ENCODE data around the gene LBX1. TPM values are rescaled to one million over a fixed set of nuclear protein-coding genes. Genes with fewer than 3 reads are reported as not detected.
A peak's percentile ranks its signal among the peaks of the same experiment; 100 is the strongest.

The LBX1 gene, protein sequence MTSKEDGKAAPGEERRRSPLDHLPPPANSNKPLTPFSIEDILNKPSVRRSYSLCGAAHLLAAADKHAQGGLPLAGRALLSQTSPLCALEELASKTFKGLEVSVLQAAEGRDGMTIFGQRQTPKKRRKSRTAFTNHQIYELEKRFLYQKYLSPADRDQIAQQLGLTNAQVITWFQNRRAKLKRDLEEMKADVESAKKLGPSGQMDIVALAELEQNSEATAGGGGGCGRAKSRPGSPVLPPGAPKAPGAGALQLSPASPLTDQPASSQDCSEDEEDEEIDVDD
- under 1 TPM in 2 of 4 donors, not detected in 2; 0.03 to 0.06 TPM for polyA plus RNA-seq (ENCODE audit: insufficient read length in 4 of 4)

DNA sequence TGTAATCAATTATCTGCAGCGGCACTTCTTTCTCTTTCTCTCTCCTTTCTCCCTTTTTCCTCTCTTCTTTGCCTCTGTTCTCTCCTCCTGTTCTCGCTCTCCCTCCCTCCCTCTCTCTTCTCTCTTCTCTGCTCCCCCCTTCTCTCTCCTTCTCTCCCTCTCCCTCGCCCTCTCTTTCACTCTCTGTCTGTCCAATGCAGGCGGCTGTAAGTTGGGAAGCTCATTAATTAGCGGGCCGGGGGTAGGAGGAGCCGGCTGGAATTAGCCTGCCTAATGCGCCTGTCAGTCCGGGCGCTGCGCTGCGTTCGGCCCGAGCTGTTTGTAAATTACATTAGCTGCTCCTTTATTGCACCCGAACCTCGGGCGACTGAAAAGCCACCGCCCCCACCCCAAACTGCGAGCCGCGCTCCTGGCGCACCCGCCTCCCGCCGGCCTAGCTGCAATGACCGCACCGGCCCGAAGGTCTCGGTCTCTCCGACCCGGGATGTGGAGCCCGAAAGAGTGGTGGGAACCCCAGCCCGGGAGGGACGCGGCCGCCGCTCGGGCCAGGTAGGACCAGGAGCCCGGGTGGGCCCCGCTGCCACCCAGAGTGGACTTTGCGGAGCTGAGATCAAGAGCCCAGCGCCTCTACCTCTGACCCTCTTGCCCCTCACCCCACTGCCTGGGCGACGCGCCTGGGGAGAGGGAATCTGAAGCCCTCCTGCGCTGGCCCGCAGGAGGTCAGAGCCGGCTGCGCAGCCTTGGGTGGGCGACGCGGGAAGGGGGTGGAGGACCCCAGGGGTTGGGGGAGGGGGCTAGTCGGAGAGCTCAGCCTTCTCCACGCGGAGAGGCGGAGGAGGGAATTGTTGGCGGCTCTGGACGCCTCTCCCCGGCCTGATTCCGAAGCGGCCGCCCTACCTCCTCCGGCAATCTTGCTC, at the start of gene LBX1:
Gene LBX1, minus strand, starts transcription at position 198 of the 917 bp plus-strand sequence. CDS start 648 bp downstream, outside the sequence.
- DNase-seq (ENCODE audit: low read depth in 4 of 4, low spot score in 2 of 4): no peak

DNA sequence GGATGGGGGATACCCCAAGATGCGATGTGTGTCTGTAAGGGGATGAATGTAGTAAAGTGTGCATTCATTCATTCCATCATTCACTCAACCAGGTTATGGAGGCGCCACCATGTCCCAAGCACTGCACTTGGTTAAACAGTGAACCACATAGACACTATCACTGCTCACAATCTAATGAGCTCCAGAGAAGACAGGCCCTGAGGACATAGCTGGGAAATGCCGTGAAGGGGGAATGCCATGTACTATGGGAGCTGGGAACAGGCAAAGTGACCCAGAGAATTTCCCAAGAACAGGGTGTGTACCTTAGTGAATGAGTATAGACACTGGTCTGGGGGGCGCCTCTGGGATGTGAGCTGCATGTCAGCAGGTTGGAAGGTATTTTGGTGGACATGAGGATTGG, 44.5 kb upstream of the LBX1 start:
- no peak for DNase-seq (ENCODE audit: low read depth in 4 of 4, low spot score in 2 of 4)

DNA sequence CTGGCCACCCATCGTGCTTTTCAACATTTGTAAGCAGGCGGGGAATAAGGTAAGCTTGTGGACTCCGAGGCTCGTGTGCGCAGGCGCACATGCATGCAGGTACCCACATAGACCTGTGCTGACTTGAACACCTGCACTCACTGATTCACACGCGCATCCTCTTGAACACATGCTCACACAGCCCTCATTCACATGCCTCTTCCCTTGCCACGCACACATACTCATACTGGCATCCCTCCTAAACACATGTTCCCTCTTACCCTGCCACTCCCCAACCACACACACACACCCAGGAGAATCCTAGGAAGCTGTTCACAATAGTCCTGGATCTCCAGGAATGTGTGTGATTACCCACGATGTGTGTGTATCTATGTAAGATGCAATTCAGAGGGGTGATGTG, 44.1 kb upstream of the LBX1 start:
- no peak for DNase-seq (ENCODE audit: low read depth in 4 of 4, low spot score in 2 of 4)

DNA sequence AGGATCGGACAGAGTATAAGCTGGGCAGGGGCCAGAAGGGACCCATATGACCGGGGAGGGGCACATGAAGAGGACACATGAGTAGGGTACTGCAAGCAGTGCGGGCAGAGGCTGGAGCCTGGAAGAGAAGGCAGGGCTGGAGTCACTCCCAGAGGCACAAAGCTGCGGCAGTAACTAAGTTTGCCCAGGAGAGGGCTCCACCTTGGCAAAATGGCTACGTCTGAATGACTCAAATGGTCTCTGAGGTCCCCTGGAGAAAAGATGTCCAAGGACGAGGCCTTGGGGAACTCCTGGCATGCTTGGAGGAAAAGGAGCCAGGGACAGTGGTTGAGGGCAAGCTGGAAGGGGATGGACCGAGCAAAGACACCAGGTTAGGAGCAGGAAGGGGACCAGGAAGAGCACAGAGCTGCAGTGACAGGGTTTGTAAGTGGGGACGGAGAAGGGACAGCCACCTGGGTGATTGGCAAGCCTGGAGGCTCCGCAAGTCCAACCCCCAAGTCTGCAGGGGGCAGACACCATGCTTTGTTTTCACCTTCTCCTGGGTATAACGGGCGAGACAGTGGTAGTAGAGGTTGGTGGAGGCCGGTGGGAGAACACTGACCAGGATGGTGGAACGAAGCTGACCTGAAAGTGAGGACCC, 43.1 kb upstream of the LBX1 start:
- DNase-seq (ENCODE audit: low read depth in 4 of 4, low spot score in 2 of 4): peak in 1 of 4 donors; percentile 66

DNA sequence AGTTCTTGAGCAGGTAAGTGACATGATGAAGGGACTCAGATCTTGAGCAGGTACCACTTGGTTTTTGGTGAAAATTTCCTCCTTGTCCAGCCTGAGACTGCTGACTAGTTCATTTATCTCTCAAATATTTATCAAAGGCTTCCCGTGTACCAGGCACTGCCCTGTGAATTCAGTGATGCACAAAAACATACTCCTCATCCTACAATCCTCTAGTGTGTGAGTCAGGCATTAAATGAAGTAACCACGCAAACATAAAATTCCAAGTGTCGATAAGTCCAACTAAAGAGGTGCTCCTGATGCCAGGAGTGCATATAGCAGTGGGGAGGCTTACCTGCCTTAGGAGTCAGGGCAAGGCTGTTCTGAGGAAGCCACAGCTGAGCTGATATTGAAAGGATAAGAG, 41.5 kb upstream of the LBX1 start:
- no peak for DNase-seq (ENCODE audit: low read depth in 4 of 4, low spot score in 2 of 4)

DNA sequence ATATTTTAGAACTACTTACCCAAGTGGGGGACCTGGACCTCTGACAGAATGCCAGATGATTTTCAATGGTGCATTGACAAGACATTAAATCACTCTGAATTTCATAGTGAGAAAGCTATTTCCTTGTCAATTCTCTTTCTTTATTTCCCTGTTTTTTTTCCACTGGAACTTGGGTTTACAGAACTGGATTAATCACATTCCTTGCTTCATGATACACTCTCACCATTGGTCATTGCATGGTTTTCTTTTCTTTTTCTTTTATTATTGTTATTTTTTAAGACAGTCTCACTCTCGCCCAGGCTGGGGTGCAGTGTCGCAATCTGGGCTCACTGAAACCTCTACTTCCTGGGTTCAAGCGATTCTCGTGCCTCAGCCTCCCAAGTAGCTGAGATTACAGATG, 38.5 kb upstream of the LBX1 start:
- DNase-seq (ENCODE audit: low read depth in 4 of 4, low spot score in 2 of 4): no peak

DNA sequence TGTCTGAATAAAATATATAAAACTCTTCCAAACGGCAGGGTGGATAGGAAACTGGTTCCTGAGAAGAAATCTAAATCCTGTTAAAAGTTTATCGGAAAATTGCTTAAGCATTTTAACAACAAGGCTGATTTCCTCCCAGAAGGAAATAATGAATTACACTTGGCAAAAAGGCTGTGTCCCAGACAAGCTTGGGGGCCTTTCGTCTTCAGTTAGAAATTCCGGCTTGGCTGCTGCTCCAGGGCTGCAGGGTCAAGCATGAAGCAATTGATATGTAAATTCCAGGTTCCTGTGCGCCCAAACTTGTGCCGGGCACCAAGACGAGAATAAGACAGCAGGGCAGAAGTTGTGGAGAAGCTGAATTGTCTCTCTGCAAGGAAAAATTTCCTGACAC, 38.0 kb upstream of the LBX1 start:
- no peak for DNase-seq (ENCODE audit: low read depth in 4 of 4, low spot score in 2 of 4)

DNA sequence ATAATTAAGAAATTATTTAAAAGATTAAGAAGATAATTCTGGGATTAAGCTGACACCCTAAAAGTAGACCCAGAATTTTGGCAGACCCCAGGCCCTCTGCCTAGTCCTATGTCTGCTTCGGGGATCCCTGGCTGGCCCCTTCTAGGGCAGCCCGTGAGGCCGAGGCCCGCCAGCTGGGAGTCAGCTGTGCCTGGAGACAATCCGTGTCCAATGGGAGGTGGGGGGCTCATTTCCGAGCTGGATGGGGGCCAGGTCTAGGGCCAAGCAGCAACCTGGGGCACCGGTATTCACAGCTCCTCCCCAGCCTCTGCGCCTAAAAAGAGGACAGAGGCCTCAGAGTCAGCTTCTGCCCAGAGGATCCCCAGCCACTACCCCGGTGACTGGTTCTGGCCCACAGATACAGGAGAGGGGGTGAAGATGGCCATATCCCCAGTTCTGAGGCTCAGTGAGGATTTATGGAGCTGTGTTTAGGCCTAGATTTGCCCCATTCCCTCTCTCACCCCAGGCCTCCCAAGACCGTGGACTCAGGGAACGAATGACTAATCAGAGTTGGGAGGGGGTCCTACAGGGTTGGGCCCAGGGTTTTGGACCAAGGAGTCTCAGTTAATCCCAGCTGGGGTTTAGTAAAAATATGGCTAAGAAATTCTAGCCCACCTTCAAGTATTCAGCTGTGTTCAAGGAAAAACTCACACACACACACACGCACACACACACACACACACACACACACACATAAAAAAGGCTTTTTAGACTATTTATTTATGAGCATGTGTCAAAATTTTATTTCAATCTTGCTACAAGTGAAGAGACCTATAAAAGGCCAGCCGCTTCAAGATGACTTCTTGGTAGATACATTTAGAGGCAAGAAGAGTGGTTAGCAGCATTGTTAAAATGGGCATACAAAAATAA, 37.4 kb upstream of the LBX1 start:
- no peak for DNase-seq (ENCODE audit: low read depth in 4 of 4, low spot score in 2 of 4)

DNA sequence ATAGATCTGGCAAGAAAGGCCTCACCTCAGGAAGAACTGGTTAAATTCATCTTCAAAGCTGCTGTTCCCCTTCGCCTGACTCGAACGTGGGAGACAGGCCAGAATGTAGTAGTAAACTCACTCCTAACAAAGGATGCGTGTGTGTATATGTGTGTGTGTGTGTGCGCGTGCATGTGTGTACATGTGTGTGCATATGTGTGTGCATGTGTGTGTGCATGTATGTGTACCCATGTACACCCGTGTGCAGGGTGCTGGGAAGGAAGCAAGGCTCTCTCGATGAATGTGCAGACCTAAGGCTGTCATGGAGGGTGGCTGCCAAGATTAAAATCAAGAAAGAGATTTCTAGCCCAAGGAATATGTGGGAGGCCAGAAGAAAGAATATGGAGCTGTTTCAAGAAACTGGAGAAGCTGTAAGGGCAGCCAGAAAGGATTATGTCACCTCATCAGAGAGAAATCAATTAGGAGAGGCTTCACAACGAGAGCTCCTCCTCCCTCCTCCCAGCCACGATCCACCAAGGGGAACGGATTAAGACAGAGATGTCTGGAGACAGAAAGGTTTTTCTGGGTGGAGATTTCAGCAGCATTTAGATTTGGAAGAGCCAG, 34.0 kb upstream of the LBX1 start:
- DNase-seq (ENCODE audit: low read depth in 4 of 4, low spot score in 2 of 4): no peak

DNA sequence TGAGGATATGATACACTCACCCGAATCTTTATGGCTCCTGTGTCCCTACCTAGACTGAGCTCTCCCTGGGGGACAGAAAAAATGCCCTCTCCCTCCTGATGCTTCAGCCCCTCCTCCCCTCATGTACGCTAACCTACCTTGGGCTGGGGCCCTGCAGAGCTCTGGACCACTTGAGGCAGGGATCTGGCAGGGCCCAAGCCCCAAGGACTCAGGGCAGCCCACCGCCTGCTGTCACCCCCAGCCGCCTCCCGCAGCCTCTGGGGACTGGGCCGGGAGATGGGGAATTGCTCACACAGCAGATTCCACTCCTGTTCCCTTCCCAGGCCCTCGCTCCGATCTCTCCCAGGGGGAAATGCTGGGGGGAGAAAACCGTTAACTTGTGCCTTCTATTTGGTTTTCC, 32.9 kb upstream of the LBX1 start:
- no peak for DNase-seq (ENCODE audit: low read depth in 4 of 4, low spot score in 2 of 4)

DNA sequence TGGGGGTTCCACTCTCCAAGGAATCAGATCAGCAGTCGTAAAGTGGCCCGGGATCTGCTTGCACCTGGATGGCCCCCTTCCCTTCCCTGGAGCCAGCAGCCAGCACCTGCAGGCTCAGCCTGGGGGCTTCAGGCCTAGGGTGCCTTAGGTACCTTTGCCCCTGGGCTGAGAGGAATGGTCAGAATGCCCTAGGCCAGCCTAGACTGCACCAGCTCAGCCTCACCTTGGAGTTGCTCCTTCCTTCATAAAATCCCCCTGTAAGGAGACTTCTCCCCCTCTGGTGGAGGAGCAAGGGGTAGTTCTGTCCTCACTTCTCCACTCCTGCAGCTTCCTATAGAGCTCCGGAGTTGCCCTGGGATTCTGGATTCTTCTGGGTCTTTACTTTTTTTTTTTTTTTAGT, 32.4 kb upstream of the LBX1 start:
- no peak for DNase-seq (ENCODE audit: low read depth in 4 of 4, low spot score in 2 of 4)

DNA sequence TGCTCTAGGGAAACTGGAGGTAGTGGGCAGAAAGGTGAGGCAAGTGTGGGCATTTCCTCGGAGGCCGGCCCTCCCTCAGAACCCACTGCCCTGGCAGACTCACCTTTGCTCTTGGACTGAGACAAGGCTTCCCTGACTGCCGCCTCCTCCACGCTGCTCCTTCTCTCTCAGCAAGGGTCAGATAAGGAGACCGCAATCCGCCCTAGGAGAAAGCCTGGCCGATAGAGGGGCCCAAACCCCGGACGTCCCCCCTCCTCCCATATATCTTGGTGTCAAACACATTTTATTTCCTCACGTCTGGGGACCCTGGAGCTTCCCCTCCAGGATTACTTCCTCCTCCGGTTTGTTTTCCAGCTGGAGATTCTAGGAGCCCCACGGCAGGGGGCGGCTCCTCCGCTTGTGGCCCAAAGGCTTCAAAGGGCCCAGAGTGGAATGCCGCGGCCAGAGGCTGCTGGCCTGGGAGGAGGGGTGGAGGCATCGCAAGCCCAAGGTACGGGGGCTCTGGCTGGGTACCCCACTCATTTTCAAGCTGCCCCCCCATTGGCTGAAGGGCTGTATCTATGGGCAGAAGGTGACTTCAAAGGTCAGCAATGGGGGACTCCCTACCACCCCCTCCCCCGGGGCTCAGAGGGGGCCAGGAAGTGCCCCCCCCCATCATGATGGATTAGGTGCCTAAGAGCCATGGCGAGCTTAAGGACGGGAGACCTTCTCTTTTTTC, 31.7 kb upstream of the LBX1 start:
- no peak for DNase-seq (ENCODE audit: low read depth in 4 of 4, low spot score in 2 of 4)

DNA sequence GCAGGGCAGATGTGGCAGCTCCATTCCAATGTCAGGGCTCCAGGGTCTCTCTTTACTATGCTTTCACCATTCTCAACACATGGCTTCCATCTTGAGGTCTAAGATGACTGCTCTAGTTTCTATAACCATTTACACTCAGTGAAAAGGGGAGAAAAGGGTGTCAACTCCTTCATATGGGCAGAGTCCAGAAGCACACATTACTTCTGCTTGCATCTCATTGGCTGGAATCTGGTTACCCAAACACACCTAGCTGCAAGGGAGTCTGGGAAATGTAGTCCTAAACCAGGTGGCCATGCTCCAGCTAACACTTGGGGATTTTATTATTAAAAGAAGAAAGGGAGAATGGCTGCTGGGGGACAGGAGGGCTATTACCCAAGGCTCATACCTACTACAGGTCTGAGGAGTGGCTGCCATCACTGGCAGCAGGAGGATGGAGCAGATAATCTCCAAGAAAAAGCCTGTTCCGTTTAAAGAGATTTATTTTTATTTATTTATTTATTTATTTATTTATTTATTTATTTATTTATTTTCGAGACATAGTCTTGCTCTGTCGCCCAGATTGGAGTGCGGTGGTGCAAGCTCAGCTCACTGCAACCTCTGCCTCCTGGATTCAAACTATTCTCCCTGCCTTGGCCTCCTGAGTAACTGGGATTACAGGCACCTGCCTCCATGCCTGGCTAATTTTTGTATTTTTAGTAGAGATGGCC, 29.1 kb upstream of the LBX1 start:
- no peak for DNase-seq (ENCODE audit: low read depth in 4 of 4, low spot score in 2 of 4)

DNA sequence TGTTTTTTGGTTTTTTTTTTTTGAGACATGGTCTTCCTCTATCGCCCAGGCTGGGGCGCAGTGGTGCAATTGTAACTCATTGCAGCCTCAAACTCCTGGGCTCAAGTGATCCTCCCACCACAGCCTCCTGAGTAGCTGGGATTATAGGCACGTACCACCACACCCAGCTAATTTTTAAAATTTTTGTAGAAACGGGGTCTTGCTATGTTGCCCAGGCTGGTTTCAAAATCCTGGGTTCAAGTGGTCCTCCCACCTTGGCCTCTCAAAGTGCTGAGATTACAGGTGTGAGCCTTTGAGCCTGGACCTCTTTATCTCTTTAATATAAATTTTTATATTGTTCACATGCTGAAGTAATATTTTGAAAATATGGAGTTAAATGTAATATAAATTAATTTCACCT, 28.2 kb upstream of the LBX1 start:
- DNase-seq (ENCODE audit: low read depth in 4 of 4, low spot score in 2 of 4): no peak

DNA sequence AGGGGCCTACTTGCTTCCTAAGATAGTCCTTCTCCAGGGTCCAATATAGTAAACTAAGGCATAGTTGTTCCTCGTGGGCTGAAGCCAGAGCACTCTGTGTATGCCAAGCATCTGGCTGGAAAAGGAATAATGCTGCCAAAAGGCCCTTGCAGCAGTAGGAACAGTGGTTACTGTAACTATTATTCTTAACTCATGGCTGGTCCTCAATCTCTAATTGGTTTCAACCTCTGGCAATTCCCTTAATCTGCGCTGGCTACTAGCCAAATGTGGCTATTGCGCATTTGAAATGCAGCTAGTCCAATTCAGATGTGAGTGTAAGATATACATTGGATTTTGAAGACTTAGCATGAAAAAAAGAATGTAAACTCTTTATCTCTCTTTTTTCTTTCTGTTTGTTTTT, 27.8 kb upstream of the LBX1 start:
- DNase-seq (ENCODE audit: low read depth in 4 of 4, low spot score in 2 of 4): no peak

DNA sequence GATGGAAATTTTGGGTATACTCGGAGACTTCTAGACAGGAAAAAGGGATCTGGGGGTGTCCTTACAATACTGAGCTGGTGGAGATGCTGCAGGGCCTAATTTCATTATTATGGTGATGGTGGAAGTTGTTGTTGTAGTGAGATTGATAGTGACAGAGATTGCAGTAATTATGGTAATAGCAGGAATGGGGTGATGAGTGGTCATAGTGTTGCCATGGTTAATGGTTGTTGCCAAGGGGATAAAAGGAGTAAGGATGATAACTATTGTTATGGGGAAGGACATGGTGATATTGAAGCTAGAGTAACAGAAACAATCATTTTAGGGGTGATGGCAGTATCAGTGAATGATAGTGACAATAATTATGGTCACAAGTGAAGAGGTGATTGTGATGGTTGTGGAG, 27.1 kb upstream of the LBX1 start:
- DNase-seq (ENCODE audit: low read depth in 4 of 4, low spot score in 2 of 4): no peak

DNA sequence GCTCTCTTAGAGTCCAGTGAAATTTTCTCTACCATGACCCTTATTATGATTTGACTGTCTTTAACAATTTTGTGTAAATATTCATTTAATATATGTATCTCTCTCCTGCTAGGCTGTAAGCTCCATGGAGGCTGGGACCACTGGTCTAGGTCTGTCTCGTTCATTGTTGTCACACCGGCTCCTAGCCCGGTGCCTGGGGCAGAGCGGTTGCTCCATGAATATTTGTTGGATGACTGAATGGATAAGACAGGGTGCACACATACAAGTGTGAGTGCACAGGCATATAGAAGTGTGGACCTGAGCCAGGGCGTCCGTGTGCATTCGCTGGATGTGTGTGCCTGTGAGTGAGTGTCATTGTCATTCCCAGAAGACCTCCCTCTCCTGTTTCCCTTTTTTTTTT, 20.9 kb upstream of the LBX1 start:
- DNase-seq (ENCODE audit: low read depth in 4 of 4, low spot score in 2 of 4): no peak

DNA sequence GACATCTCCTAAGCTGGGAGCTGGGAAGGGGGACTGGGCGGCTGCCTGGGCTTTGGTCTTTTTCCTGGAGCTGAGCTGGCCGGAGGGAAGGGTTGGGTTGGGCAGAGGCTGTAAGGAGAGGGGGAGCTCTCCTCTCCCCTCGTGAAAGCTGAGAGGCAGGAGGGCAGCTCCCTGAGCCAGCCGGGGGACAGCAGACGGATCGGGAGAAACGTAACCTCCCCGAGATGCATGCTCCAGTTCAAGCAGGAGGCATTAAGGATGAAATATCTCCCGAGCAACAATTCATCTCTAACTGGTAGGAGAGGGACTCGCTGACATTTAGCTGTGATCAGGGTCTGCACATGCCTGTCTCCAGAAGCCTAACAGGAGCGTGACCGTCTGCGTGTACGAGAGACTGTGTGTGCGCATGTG, 19.9 kb upstream of the LBX1 start:
- DNase-seq (ENCODE audit: low read depth in 4 of 4, low spot score in 2 of 4): no peak

DNA sequence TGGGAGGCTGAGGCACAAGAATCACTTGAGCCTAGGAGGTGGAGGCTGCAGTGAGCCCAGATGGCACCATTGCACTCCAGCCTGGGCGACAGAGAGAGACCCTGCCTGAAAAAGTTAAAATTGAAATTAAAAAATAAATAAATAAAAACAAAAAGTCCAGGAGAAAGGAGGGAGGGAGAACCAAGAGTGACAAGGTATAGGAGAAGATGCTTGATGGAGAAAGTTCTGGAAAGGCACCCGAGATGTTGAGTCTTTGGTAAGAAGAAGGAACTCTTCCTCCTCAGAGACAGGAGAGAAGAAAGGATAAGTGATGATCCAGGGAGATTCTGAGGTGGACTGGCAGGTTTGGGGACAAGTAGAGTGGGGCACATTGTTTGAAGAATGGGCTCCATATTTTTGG, 17.4 kb upstream of the LBX1 start:
- no peak for DNase-seq (ENCODE audit: low read depth in 4 of 4, low spot score in 2 of 4)
